Transverse colon (tissue), 3 donors: ENCODE measurements around the gene GGA1.

Source experiments
- EP300 ChIP-seq: sonication (generic); formaldehyde crosslinking; IDR thresholded peaks from one replicate; pipeline ENCODE4 v1.6.1; 2017; ENCODE audit warnings: antibody characterized with exemption, low read depth
- TF ChIP-seq, protein P1 (sequence below), 5 experiments: fragments of 200-600 bp in 3 of 5; fragments of 450-650 bp in 2 of 5; sonication (generic) in 3 of 5; IDR thresholded peaks; 1 replicate in 2 of 5; 2 replicates in 3 of 5; pipeline ENCODE4 v1.5.1; 2016 to 2017; ENCODE audit warnings: antibody characterized with exemption in 5 of 5, inconsistent platforms in 3 of 5, mild to moderate bottlenecking in 2 of 5, moderate library complexity in 1 of 5

DNA sequence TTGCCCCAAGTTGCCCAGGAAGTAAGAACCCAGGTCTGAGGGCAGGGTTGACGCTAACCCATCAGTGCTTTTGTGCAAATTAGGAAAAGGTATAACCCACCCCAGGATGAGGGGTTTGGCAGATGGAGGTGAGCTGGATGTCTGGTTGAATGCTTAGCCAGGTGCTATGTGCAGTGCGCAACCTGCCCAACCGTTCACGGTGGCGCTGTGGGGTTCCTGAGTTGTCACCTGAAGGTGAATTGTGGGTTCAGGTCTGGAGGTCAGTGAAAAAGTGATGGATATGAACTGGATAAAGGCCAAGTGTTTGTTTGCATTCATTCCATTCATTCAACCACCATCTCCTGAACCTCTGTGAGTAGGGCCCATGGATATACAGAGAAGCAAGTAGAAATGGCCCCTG, 14.4 kb upstream of the GGA1 start:
- TF ChIP-seq EP300 = no peak
- TF ChIP-seq, protein P1, sequence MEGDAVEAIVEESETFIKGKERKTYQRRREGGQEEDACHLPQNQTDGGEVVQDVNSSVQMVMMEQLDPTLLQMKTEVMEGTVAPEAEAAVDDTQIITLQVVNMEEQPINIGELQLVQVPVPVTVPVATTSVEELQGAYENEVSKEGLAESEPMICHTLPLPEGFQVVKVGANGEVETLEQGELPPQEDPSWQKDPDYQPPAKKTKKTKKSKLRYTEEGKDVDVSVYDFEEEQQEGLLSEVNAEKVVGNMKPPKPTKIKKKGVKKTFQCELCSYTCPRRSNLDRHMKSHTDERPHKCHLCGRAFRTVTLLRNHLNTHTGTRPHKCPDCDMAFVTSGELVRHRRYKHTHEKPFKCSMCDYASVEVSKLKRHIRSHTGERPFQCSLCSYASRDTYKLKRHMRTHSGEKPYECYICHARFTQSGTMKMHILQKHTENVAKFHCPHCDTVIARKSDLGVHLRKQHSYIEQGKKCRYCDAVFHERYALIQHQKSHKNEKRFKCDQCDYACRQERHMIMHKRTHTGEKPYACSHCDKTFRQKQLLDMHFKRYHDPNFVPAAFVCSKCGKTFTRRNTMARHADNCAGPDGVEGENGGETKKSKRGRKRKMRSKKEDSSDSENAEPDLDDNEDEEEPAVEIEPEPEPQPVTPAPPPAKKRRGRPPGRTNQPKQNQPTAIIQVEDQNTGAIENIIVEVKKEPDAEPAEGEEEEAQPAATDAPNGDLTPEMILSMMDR (IDR thresholded peaks at IDR 0.05) = no peak
